Measurements from ENCODE around the gene UBE2G1. TPM values are rescaled to one million over a fixed set of nuclear protein-coding genes. Genes with fewer than 3 reads are reported as not detected.

UBE2G1 gene
- polyA plus RNA-seq, 3 donors: 53.6 to 59.7 (median 57.6) TPM

Other genes starting within 250 kb of the UBE2G1 start
- 10 to 100 TPM; 19.2 to 28.7 (median 28.1) TPM for gene ZZEF1, start 223.6 kb downstream of the UBE2G1 start, polyA plus RNA-seq (ENCODE audit: insufficient read length in 3 of 3)
- gene CYB5D2, start 223.5 kb downstream of the UBE2G1 start, polyA plus RNA-seq (ENCODE audit: insufficient read length in 3 of 3): 10 to 100 TPM; 29.5 to 34.3 (median 29.8) TPM
- gene ANKFY1, start 102.7 kb downstream of the UBE2G1 start, polyA plus RNA-seq (ENCODE audit: insufficient read length in 3 of 3): 10 to 100 TPM; 45.4 to 56.2 (median 52.5) TPM
- gene SPNS3, start 67.3 kb upstream of the UBE2G1 start, polyA plus RNA-seq (ENCODE audit: insufficient read length in 3 of 3): 1 to 10 TPM; 2.5 to 4.1 (median 3.8) TPM
- 10 to 100 TPM; 44.2 to 53.6 (median 48.2) TPM for gene SPNS2, start 132.2 kb upstream of the UBE2G1 start, polyA plus RNA-seq (ENCODE audit: insufficient read length in 3 of 3)
- 10 to 100 TPM; 44.5 to 48.2 (median 45.1) TPM for gene MYBBP1A, start 188.7 kb upstream of the UBE2G1 start, polyA plus RNA-seq (ENCODE audit: insufficient read length in 3 of 3)
- gene GGT6, start 193.9 kb upstream of the UBE2G1 start, polyA plus RNA-seq (ENCODE audit: insufficient read length in 3 of 3): 1 to 10 TPM; 8.2 to 9.5 (median 8.3) TPM
- 10 to 100 TPM; 67.4 to 70.0 (median 67.8) TPM for gene SMTNL2, start 217.9 kb upstream of the UBE2G1 start, polyA plus RNA-seq (ENCODE audit: insufficient read length in 3 of 3)